Liver (tissue), 3 donors: ENCODE results near the gene BTRC.

Experiments used
- HNF4A ChIP-seq, 2 donors: conservative IDR thresholded peaks; 2 replicates each; pipeline ENCODE4 v1.6.1; 2016; ENCODE audit warnings: antibody characterized with exemption in 2 of 2, mild to moderate bottlenecking in 2 of 2
- RAD21 ChIP-seq, 2 donors: IDR thresholded peaks; 2 replicates each; pipeline ENCODE4 v1.6.1; 2016; ENCODE audit warnings: antibody characterized with exemption in 2 of 2, mild to moderate bottlenecking in 2 of 2
- YY1 ChIP-seq: IDR thresholded peaks from 2 replicates; pipeline ENCODE4 v1.6.1; 2016; ENCODE audit warnings: antibody characterized with exemption, mild to moderate bottlenecking
- TF ChIP-seq, protein P1 (sequence below): fragments of 150-350 bp; IDR thresholded peaks from 2 replicates; pipeline ENCODE4 v1.5.1; 2017; ENCODE audit warnings: improper control_type of control experiment, low read depth, low read length; ENCODE audit not compliant: missing input control
- TF ChIP-seq, protein P2 (sequence below): IDR thresholded peaks from 2 replicates; pipeline ENCODE4 v1.6.1; 2016; ENCODE audit warnings: antibody characterized with exemption
- TF ChIP-seq, protein P3 (sequence below): IDR thresholded peaks from 2 replicates; pipeline ENCODE4 v1.6.1; 2016; ENCODE audit warnings: antibody characterized with exemption
- TF ChIP-seq, protein P4 (sequence below): IDR thresholded peaks from 2 replicates; pipeline ENCODE4 v1.6.1; 2016; ENCODE audit warnings: antibody characterized with exemption, mild to moderate bottlenecking
- donor health status: healthy.
- donor health status: healthy.

DNA sequence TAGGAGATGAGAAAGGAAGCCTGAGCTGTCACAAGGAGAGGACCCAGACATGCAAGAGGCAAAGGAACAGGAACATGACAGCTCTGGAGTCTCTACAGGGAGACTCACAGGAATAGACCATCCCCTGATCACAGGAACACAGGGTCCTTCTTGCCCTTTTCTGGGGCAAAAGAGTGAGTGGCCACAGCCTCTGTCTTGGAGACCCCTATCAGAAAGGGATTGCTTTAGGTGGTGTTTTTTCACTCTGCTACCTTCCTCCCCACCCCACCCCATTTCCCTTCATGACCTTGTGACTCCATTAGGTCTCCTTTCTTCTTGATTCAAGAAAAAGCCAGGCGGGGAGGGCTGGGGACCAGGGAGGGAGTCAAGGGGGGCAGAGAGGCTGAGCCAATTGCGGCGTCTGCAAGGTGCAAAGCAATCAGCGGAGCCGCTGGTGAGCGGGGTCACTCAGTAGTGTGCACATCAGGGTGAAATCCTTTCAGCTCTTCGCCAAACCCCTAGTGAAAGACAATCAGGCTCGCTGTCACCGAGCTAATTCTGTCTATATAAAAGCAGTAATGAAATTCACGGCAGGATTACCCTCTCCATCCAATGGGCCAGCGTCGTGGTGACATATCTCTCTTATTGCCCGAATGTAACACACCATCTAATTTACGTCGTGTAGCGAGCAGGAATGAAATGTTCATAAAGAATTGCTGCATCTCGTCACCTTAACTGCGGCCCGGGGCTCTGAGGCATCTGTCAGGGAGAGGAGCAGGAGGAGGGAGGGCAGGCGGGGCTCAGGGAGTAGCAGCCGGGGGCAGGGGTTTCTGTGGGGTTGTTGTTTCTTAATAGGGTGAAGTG, 31.5 kb upstream of the BTRC start:
- TF ChIP-seq, protein P1, sequence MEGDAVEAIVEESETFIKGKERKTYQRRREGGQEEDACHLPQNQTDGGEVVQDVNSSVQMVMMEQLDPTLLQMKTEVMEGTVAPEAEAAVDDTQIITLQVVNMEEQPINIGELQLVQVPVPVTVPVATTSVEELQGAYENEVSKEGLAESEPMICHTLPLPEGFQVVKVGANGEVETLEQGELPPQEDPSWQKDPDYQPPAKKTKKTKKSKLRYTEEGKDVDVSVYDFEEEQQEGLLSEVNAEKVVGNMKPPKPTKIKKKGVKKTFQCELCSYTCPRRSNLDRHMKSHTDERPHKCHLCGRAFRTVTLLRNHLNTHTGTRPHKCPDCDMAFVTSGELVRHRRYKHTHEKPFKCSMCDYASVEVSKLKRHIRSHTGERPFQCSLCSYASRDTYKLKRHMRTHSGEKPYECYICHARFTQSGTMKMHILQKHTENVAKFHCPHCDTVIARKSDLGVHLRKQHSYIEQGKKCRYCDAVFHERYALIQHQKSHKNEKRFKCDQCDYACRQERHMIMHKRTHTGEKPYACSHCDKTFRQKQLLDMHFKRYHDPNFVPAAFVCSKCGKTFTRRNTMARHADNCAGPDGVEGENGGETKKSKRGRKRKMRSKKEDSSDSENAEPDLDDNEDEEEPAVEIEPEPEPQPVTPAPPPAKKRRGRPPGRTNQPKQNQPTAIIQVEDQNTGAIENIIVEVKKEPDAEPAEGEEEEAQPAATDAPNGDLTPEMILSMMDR = no peak
- TF ChIP-seq, protein P2, sequence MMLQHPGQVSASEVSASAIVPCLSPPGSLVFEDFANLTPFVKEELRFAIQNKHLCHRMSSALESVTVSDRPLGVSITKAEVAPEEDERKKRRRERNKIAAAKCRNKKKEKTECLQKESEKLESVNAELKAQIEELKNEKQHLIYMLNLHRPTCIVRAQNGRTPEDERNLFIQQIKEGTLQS = no peak
- TF ChIP-seq YY1 (no peak), HNF4A (conservative IDR thresholded peaks at IDR 0.05) (no peak), RAD21 (IDR thresholded peaks at IDR 0.05) (no peak)
- TF ChIP-seq, protein P3, sequence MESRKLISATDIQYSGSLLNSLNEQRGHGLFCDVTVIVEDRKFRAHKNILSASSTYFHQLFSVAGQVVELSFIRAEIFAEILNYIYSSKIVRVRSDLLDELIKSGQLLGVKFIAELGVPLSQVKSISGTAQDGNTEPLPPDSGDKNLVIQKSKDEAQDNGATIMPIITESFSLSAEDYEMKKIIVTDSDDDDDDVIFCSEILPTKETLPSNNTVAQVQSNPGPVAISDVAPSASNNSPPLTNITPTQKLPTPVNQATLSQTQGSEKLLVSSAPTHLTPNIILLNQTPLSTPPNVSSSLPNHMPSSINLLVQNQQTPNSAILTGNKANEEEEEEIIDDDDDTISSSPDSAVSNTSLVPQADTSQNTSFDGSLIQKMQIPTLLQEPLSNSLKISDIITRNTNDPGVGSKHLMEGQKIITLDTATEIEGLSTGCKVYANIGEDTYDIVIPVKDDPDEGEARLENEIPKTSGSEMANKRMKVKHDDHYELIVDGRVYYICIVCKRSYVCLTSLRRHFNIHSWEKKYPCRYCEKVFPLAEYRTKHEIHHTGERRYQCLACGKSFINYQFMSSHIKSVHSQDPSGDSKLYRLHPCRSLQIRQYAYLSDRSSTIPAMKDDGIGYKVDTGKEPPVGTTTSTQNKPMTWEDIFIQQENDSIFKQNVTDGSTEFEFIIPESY = no peak
- TF ChIP-seq, protein P4, sequence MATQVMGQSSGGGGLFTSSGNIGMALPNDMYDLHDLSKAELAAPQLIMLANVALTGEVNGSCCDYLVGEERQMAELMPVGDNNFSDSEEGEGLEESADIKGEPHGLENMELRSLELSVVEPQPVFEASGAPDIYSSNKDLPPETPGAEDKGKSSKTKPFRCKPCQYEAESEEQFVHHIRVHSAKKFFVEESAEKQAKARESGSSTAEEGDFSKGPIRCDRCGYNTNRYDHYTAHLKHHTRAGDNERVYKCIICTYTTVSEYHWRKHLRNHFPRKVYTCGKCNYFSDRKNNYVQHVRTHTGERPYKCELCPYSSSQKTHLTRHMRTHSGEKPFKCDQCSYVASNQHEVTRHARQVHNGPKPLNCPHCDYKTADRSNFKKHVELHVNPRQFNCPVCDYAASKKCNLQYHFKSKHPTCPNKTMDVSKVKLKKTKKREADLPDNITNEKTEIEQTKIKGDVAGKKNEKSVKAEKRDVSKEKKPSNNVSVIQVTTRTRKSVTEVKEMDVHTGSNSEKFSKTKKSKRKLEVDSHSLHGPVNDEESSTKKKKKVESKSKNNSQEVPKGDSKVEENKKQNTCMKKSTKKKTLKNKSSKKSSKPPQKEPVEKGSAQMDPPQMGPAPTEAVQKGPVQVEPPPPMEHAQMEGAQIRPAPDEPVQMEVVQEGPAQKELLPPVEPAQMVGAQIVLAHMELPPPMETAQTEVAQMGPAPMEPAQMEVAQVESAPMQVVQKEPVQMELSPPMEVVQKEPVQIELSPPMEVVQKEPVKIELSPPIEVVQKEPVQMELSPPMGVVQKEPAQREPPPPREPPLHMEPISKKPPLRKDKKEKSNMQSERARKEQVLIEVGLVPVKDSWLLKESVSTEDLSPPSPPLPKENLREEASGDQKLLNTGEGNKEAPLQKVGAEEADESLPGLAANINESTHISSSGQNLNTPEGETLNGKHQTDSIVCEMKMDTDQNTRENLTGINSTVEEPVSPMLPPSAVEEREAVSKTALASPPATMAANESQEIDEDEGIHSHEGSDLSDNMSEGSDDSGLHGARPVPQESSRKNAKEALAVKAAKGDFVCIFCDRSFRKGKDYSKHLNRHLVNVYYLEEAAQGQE = no peak
